K562 (cell line): Measurements from ENCODE around the gene C20orf141. TPM values are rescaled to one million over a fixed set of nuclear protein-coding genes. Genes with fewer than 3 reads are reported as not detected.

Source experiments
- CBX8 ChIP-seq: fragments of 200-600 bp; sonication (generic); IDR thresholded peaks from 2 replicates; pipeline ENCODE4 v1.6.1; 2012; ENCODE audit warnings: borderline replicate concordance, mixed run types, low read depth, mild to moderate bottlenecking, moderate library complexity, mixed read lengths, low read length, control low read depth, inconsistent platforms; ENCODE audit not compliant: poor library complexity, severe bottlenecking; ENCODE audit errors: extremely low read depth
- ELF4 ChIP-seq: fragments of 450-650 bp; formaldehyde crosslinking; IDR thresholded peaks from 2 replicates; pipeline ENCODE4 v1.4.0; 2022; ENCODE audit warnings: missing genetic modification characterization
- ESRRB ChIP-seq: fragments of 250-450 bp; sonication (Bioruptor Pico); IDR thresholded peaks from 2 replicates; pipeline ENCODE4 v1.5.0; 2020; ENCODE audit warnings: mild to moderate bottlenecking, moderate library complexity, borderline replicate concordance
- MTA2 ChIP-seq: fragments of 450-650 bp; IDR thresholded peaks from 2 replicates; pipeline ENCODE4 v1.6.1; 2016; ENCODE audit warnings: low read depth
- NRF1 ChIP-seq, 2 experiments: fragments of 450-650 bp; IDR thresholded peaks in 1 of 2; conservative IDR thresholded peaks in 1 of 2; 2 replicates each; pipeline ENCODE4 v1.6.1; 2014; ENCODE audit warnings: mild to moderate bottlenecking in 2 of 2
- PTRF ChIP-seq: fragments of 450-650 bp; IDR thresholded peaks from 2 replicates; pipeline ENCODE4 v1.6.1; 2016; ENCODE audit warnings: mild to moderate bottlenecking, missing genetic modification characterization, missing compliant biosample characterization
- RBM22 ChIP-seq: fragments of 200-400 bp; formaldehyde crosslinking; IDR thresholded peaks from 2 replicates; pipeline ENCODE4 v1.6.1; 2018; ENCODE audit warnings: low read length, low read depth; ENCODE audit not compliant: poor library complexity, severe bottlenecking
- SAFB ChIP-seq: fragments of 200-400 bp; formaldehyde crosslinking; IDR thresholded peaks from 2 replicates; pipeline ENCODE4 v1.6.1; 2017; ENCODE audit warnings: low read depth, low read length, borderline replicate concordance
- STAT5A ChIP-seq: IDR thresholded peaks from 2 replicates; pipeline ENCODE4 v1.6.1; 2012; ENCODE audit warnings: low read length, inconsistent platforms, borderline replicate concordance
- TCF3 ChIP-seq: sonication (generic); formaldehyde crosslinking; IDR thresholded peaks from 2 replicates; pipeline ENCODE4 v1.4.0; 2020; ENCODE audit warnings: mild to moderate bottlenecking, missing genetic modification reagents
- TCF7L2 ChIP-seq: fragments of 150-350 bp; IDR thresholded peaks from 2 replicates; pipeline ENCODE4 v1.6.1; 2016; ENCODE audit warnings: low read depth, mild to moderate bottlenecking, low read length, moderate library complexity
- U2AF1 ChIP-seq: fragments of 200-400 bp; formaldehyde crosslinking; optimal IDR thresholded peaks from 2 replicates; pipeline ENCODE3; 2017; ENCODE audit warnings: mild to moderate bottlenecking, low read depth, low read length, moderate library complexity
- ZC3H8 ChIP-seq: fragments of 450-650 bp; IDR thresholded peaks from 2 replicates; pipeline ENCODE4 v1.6.1; 2017
- ZEB2 ChIP-seq: fragments of 450-650 bp; IDR thresholded peaks from 2 replicates; pipeline ENCODE4 v1.6.1; 2016
- ZNF212 ChIP-seq: fragments of 450-650 bp; formaldehyde crosslinking; IDR thresholded peaks from 2 replicates; pipeline ENCODE4 v1.4.0; 2020; ENCODE audit warnings: mild to moderate bottlenecking
- ZNF282 ChIP-seq: sonication (generic); formaldehyde crosslinking; IDR thresholded peaks from 2 replicates; pipeline ENCODE4 v1.8.1; 2023; ENCODE audit warnings: missing genetic modification reagents
- ZNF76 ChIP-seq: fragments of 250-450 bp; sonication (Bioruptor Pico); IDR thresholded peaks from 2 replicates; pipeline ENCODE4 v1.4.0; 2020; ENCODE audit warnings: mild to moderate bottlenecking, moderate library complexity, borderline replicate concordance
- ZNF766 ChIP-seq: fragments of 200-800 bp; sonication (Bioruptor generic); conservative IDR thresholded peaks from 2 replicates; pipeline ENCODE4 v1.6.1; 2016; ENCODE audit warnings: missing genetic modification characterization, missing compliant biosample characterization
- polyA plus RNA-seq, 8 experiments: library from polyadenylated mRNA; depleted of rRNA in 4 of 8; stranded (reverse) in 5 of 8; unstranded in 3 of 8; fragments of >200 nt; fragmentation: Nextera tagmentation in 2 of 8; fragmentation: Illumina TruSeq in 1 of 8; extraction: Ambion mirVana in 2 of 8; extraction: Trizol in 1 of 8; gene quantifications; 2 replicates each; pipeline versions ENCODE4 v1.2.1 to v1.2.3, GENCODE V29; 2011 to 2014; ENCODE audit warnings: inconsistent platforms in 1 of 8, missing spikeins in 1 of 8
- total RNA-seq, 7 experiments: library from RNA; depleted of rRNA in 6 of 7; stranded (reverse); fragments of >200 nt in 6 of 7; fragmentation: Illumina TruSeq in 2 of 7; extraction: Trizol in 2 of 7; gene quantifications; 2 replicates each; pipeline versions ENCODE4 v1.2.1 to v1.2.3, GENCODE V29; 2011 to 2021; ENCODE audit warnings: low replicate concordance in 1 of 7
- TF ChIP-seq, protein P1 (sequence below): sonication (generic); formaldehyde crosslinking; IDR thresholded peaks from 2 replicates; pipeline ENCODE4 v1.8.1; 2023; ENCODE audit warnings: mild to moderate bottlenecking, missing genetic modification reagents
- TF ChIP-seq, protein P2 (sequence below), 2 experiments: fragments of 450-650 bp; IDR thresholded peaks; 2 replicates each; pipeline ENCODE4 v1.6.1; 2018; ENCODE audit warnings: mild to moderate bottlenecking in 2 of 2, low read depth in 1 of 2; ENCODE audit not compliant: partially characterized antibody in 2 of 2
- TF ChIP-seq, protein P3 (sequence below), 3 experiments: IDR thresholded peaks in 2 of 3; conservative IDR thresholded peaks in 1 of 3; 2 replicates each; pipeline ENCODE4 v1.5.1; 2011 to 2012; ENCODE audit warnings: low read length in 3 of 3, mild to moderate bottlenecking in 3 of 3, control low read depth in 2 of 3, improper control_type of control experiment in 1 of 3, inconsistent platforms in 1 of 3, low read depth in 1 of 3, mixed read lengths in 1 of 3, moderate library complexity in 1 of 3; ENCODE audit not compliant: insufficient read depth in 2 of 3

C20orf141 gene
- total and polyA plus RNA-seq, 9 of the 15 experiments (the other 6 are each of a cell fraction or from before 2014, with no cell fraction given): not detected

DNA sequence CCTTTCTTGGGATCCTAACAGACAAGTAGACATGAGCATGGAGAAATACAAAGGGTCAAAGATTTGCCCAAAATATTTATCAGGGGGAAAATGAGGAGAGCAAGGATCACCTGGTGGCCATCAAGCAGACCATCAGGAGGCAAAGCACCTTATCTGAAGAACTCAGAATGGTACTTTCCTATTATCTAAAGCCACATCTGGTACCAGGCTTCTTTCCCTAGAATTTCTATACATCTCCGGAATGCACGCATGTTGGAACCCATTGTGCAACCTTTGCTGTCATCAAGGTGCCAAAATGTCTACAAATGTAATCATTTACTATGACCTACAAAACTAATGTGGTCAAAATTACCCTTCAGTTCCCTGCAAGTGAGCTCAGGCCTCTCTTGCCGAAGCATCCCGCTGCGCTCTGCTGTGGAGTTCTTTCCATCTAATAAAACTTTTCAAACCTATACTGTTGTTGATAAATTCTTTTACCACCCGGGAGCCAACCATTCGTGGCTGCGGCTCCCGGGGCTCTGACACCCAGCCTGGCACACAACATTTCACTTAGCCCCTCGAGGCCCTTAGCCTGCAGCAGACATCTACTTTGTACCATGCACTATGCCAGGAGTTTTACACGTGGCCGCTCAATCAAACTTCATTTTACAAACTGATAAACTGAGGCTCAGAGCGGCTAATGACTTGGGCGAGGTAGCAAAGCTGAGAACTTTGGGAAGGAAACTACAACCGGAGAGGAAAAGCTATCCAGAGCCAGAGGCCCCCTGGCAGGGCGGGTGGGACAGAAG is 10.6 kb upstream of the C20orf141 start (continued):
- TF ChIP-seq MTA2 (peak; percentile 70; the same call in 1 of the 2 replicates), ZNF76 (CRISPR knock-in tag) (no peak), ZNF282 (CRISPR knock-in tag) (no peak), ZNF212 (CRISPR knock-in tag) (no peak), PTRF (no peak), RBM22 (no peak), ESRRB (no peak), TCF7L2 (no peak), STAT5A (peak; percentile 74), ELF4 (CRISPR knock-in tag) (no peak), ZNF766 (CRISPR knock-in tag) (no peak), ZEB2 (no peak), SAFB (no peak), ZC3H8 (no peak), TCF3 (peak; percentile 90), U2AF1 (no peak), CBX8 (no peak), NRF1 (conservative IDR thresholded peaks at IDR 0.05 in 1 of 2, IDR thresholded peaks at IDR 0.05 in 1 of 2) (no peak)
- TF ChIP-seq, protein P1, sequence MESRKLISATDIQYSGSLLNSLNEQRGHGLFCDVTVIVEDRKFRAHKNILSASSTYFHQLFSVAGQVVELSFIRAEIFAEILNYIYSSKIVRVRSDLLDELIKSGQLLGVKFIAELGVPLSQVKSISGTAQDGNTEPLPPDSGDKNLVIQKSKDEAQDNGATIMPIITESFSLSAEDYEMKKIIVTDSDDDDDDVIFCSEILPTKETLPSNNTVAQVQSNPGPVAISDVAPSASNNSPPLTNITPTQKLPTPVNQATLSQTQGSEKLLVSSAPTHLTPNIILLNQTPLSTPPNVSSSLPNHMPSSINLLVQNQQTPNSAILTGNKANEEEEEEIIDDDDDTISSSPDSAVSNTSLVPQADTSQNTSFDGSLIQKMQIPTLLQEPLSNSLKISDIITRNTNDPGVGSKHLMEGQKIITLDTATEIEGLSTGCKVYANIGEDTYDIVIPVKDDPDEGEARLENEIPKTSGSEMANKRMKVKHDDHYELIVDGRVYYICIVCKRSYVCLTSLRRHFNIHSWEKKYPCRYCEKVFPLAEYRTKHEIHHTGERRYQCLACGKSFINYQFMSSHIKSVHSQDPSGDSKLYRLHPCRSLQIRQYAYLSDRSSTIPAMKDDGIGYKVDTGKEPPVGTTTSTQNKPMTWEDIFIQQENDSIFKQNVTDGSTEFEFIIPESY (CRISPR knock-in tag): no peak
- TF ChIP-seq, protein P2, sequence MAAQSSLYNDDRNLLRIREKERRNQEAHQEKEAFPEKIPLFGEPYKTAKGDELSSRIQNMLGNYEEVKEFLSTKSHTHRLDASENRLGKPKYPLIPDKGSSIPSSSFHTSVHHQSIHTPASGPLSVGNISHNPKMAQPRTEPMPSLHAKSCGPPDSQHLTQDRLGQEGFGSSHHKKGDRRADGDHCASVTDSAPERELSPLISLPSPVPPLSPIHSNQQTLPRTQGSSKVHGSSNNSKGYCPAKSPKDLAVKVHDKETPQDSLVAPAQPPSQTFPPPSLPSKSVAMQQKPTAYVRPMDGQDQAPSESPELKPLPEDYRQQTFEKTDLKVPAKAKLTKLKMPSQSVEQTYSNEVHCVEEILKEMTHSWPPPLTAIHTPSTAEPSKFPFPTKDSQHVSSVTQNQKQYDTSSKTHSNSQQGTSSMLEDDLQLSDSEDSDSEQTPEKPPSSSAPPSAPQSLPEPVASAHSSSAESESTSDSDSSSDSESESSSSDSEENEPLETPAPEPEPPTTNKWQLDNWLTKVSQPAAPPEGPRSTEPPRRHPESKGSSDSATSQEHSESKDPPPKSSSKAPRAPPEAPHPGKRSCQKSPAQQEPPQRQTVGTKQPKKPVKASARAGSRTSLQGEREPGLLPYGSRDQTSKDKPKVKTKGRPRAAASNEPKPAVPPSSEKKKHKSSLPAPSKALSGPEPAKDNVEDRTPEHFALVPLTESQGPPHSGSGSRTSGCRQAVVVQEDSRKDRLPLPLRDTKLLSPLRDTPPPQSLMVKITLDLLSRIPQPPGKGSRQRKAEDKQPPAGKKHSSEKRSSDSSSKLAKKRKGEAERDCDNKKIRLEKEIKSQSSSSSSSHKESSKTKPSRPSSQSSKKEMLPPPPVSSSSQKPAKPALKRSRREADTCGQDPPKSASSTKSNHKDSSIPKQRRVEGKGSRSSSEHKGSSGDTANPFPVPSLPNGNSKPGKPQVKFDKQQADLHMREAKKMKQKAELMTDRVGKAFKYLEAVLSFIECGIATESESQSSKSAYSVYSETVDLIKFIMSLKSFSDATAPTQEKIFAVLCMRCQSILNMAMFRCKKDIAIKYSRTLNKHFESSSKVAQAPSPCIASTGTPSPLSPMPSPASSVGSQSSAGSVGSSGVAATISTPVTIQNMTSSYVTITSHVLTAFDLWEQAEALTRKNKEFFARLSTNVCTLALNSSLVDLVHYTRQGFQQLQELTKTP (IDR thresholded peaks at IDR 0.05; ENCODE audit: low read depth in 1 of 2, partially characterized antibody in 2 of 2): no peak
- TF ChIP-seq, protein P3, sequence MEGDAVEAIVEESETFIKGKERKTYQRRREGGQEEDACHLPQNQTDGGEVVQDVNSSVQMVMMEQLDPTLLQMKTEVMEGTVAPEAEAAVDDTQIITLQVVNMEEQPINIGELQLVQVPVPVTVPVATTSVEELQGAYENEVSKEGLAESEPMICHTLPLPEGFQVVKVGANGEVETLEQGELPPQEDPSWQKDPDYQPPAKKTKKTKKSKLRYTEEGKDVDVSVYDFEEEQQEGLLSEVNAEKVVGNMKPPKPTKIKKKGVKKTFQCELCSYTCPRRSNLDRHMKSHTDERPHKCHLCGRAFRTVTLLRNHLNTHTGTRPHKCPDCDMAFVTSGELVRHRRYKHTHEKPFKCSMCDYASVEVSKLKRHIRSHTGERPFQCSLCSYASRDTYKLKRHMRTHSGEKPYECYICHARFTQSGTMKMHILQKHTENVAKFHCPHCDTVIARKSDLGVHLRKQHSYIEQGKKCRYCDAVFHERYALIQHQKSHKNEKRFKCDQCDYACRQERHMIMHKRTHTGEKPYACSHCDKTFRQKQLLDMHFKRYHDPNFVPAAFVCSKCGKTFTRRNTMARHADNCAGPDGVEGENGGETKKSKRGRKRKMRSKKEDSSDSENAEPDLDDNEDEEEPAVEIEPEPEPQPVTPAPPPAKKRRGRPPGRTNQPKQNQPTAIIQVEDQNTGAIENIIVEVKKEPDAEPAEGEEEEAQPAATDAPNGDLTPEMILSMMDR (IDR thresholded peaks at IDR 0.05 in 2 of 3, conservative IDR thresholded peaks at IDR 0.05 in 1 of 3; ENCODE audit: insufficient read depth in 2 of 3, low read depth in 1 of 3, low read length in 3 of 3): no peak
